B cell (primary cell): ENCODE data around the gene PAFAH2.

Experiments used
- CTCF ChIP-seq: fragments of 200-600 bp; IDR thresholded peaks from one replicate; pipeline ENCODE4 v1.8.0; 2022; ENCODE audit warnings: antibody characterized with exemption, mild to moderate bottlenecking
- EZH2 ChIP-seq: IDR thresholded peaks from 2 replicates; pipeline ENCODE4 v1.6.1; 2012; ENCODE audit warnings: borderline replicate concordance, low read depth, mild to moderate bottlenecking, moderate library complexity, low read length; ENCODE audit not compliant: insufficient read depth, poor library complexity, severe bottlenecking

- TF ChIP-seq CTCF: no peak
- no peak for TF ChIP-seq EZH2
Observed at GRCh38 chr1:26041401-26041800, 43.5 kb upstream of the PAFAH2 start.
